ENCODE data around the gene SORBS1. TPM values are rescaled to one million over a fixed set of nuclear protein-coding genes. Genes with fewer than 3 reads are reported as not detected.

SORBS1 gene
- total RNA-seq, 1 donor from 2014 or later, result 416 TPM

DNA sequence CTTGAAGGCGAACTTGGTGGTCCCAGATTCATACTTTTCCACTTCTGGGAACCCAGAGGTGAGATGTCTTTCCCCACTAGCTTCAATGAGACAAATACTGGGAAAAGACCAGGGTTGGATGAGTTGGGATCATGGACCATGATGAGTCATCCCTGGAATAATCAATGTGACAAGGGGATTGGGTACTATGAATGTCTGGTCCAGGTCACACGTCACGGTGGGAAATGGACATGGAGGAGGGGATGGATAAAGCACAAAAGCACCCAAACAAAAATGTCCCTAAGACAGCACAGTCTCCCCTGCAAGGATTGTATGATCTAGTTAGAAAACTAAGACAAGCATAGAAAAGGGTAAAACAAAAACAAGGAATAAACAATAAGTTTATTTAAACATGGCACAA, 12.4 kb upstream of the SORBS1 start:
- Histone ChIP-seq H3K27me3 (no peaks in the 10 kb centered on the region), H3K27ac (no peak overlapping the region), H3K4me3 (no peak overlapping the region), H3K9me3 (no peaks in the 10 kb centered on the region), H3K36me3 (no peaks in the 10 kb centered on the region), H3K4me1 (no peaks in the 10 kb centered on the region)
- no peak for DNase-seq (ENCODE audit: low spot score in 2 of 2)
- TF ChIP-seq, protein P1, sequence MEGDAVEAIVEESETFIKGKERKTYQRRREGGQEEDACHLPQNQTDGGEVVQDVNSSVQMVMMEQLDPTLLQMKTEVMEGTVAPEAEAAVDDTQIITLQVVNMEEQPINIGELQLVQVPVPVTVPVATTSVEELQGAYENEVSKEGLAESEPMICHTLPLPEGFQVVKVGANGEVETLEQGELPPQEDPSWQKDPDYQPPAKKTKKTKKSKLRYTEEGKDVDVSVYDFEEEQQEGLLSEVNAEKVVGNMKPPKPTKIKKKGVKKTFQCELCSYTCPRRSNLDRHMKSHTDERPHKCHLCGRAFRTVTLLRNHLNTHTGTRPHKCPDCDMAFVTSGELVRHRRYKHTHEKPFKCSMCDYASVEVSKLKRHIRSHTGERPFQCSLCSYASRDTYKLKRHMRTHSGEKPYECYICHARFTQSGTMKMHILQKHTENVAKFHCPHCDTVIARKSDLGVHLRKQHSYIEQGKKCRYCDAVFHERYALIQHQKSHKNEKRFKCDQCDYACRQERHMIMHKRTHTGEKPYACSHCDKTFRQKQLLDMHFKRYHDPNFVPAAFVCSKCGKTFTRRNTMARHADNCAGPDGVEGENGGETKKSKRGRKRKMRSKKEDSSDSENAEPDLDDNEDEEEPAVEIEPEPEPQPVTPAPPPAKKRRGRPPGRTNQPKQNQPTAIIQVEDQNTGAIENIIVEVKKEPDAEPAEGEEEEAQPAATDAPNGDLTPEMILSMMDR (IDR thresholded peaks at IDR 0.05), result no peak
- intact Hi-C loops (cut with DNase I), result no loop called here

- H3K4me1 ChIP-seq, result peaks cover 0 to 10% of the 10 kb centered on the region in 2 donors
- no peak overlapping the region for H3K4me3 ChIP-seq
- intact Hi-C loops (cut with DNase I), result no loop called here
- no peaks in the 10 kb centered on the region for H3K27me3 ChIP-seq
- TF ChIP-seq, protein P1 (IDR thresholded peaks at IDR 0.05), result no peak
- DNase-seq (ENCODE audit: low spot score in 2 of 2), result no peak
- no peak overlapping the region for H3K27ac ChIP-seq
- H3K36me3 ChIP-seq, result no peaks in the 10 kb centered on the region
- H3K9me3 ChIP-seq, result no peaks in the 10 kb centered on the region
Measured at GRCh38 chr10:95572131-95572820, 11.1 kb upstream of the SORBS1 start.

- Histone ChIP-seq H3K4me1 (peaks cover 0 to 10% of the 10 kb centered on the region in 2 donors), H3K9me3 (no peaks in the 10 kb centered on the region), H3K27ac (no peak overlapping the region), H3K36me3 (no peaks in the 10 kb centered on the region), H3K27me3 (no peaks in the 10 kb centered on the region), H3K4me3 (no peak overlapping the region)
- TF ChIP-seq, protein P1 (IDR thresholded peaks at IDR 0.05), result no peak
- DNase-seq (ENCODE audit: low spot score in 2 of 2), result no peak
- intact Hi-C loops (cut with DNase I), result no loop called here
Measured at GRCh38 chr10:95571390-95571789, 10.2 kb upstream of the SORBS1 start.

DNA sequence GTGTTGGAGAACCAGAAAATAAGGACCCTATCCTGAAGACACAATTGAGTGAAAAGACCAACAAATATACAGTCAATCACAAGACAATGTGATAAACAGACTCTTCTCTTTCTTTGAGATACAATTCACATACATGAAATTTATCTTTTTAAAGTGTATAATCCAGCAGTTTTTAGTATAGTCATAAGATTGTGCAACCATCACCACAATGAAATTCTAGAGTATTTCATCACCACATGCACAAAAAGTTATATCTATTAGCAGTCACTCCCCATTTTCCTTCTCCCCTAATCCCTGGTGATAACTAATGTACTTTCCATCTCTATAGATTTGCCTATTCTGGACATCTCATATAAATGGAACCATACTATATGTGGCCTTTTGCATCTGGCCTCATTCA, 8.2 kb upstream of the SORBS1 start:
- Histone ChIP-seq H3K36me3 (no peaks in the 10 kb centered on the region), H3K9me3 (no peaks in the 10 kb centered on the region), H3K4me1 (peaks cover 0 to 10% of the 10 kb centered on the region in 2 donors), H3K4me3 (no peak overlapping the region), H3K27ac (no peak overlapping the region), H3K27me3 (no peaks in the 10 kb centered on the region)
- TF ChIP-seq, protein P1 (IDR thresholded peaks at IDR 0.05), result no peak
- DNase-seq (ENCODE audit: low spot score in 2 of 2), result no peak
- intact Hi-C loops (cut with DNase I), result no loop called here

DNA sequence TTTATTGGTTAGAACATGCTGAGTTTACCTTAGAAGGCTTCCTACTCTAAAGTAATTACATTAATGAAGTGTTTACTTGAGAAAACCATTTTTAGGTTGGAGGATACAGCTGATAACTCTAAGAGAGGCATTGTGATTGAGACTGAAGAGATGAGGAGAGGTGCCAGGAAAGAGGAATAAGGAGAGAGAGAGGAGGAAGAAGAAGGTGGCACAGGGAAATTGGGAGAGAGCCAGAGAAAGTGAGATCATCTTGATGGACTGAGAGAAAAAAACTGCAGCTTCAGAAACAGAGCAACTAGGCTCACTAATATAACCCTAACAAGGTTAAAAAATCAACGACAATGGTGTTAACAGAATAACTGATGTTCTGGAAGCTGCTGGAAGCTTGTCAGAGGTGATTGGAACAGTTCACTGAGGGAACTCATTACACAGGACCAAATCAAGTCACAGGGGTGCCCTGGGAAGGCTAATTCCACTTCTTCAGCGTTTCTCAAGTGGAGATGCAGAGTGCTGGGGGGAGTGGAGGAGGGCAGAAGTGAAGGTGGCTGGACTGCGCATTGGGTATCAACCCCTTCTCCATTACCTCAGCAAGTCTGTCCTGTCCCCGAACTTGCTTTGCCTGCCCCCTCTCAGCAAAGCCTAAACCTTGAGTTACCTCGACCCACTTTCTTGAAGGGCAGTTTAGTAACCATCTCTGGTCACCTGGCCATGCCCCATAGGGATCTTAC, 6.9 kb upstream of the SORBS1 start:
- no peak overlapping the region for H3K27ac ChIP-seq
- no peak overlapping the region for H3K4me3 ChIP-seq
- no peak for DNase-seq (ENCODE audit: low spot score in 2 of 2)
- H3K4me1 ChIP-seq, result peaks cover 0 to 10% of the 10 kb centered on the region in 2 donors
- no peaks in the 10 kb centered on the region for H3K9me3 ChIP-seq
- intact Hi-C loops (cut with DNase I), result no loop called here
- TF ChIP-seq, protein P1 (IDR thresholded peaks at IDR 0.05), result no peak
- H3K36me3 ChIP-seq, result no peaks in the 10 kb centered on the region
- no peaks in the 10 kb centered on the region for H3K27me3 ChIP-seq

Data from ascending aorta (tissue), 2 donors.